Osteocyte (in vitro differentiated cells): ENCODE measurements around the gene FOLR3. TPM values are rescaled to one million over a fixed set of nuclear protein-coding genes. Genes with fewer than 3 reads are reported as not detected.
"Not testable (repeated sequence)": the region's sequence is repeated elsewhere in the genome, so short reads cannot be mapped to it uniquely, and the experiment has no call there.

Source experiments
- DNase-seq: peaks from one replicate; pipeline ENCODE4 v3.0.0; 2021; ENCODE audit warnings: mixed read lengths; ENCODE audit not compliant: unreplicated experiment; ENCODE audit errors: extremely low spot score
- H3K27ac Mint-ChIP-seq: one replicate; pipeline ENCODE4 v1.8.0; 2021; ENCODE audit warnings: mild to moderate bottlenecking, mixed read lengths; ENCODE audit not compliant: unreplicated experiment
- H3K27me3 Mint-ChIP-seq: one replicate; pipeline ENCODE4 v1.8.0; 2021; ENCODE audit warnings: mixed read lengths; ENCODE audit not compliant: unreplicated experiment
- H3K36me3 Mint-ChIP-seq: one replicate; pipeline ENCODE4 v1.8.0; 2021; ENCODE audit warnings: mixed read lengths; ENCODE audit not compliant: unreplicated experiment
- H3K4me1 Mint-ChIP-seq: one replicate; pipeline ENCODE4 v1.8.0; 2021; ENCODE audit warnings: mixed read lengths; ENCODE audit not compliant: unreplicated experiment
- H3K4me3 Mint-ChIP-seq: one replicate; pipeline ENCODE4 v1.8.0; 2021; ENCODE audit warnings: mild to moderate bottlenecking, moderate library complexity, mixed read lengths; ENCODE audit not compliant: unreplicated experiment
- H3K9me3 Mint-ChIP-seq: one replicate; pipeline ENCODE4 v1.8.0; 2021; ENCODE audit warnings: mixed read lengths; ENCODE audit not compliant: unreplicated experiment
- total RNA-seq: library from RNA; stranded (reverse); gene quantifications from 2 replicates; pipeline ENCODE4 v1.2.1, GENCODE V29; 2021
- TF ChIP-seq, protein P1 (sequence below): fragments of 200-600 bp; sonication (generic); IDR thresholded peaks from 2 replicates; pipeline ENCODE4 v1.5.0; 2021; ENCODE audit warnings: antibody characterized with exemption, mild to moderate bottlenecking, moderate library complexity

FOLR3 gene
- total RNA-seq, 1 donor from 2014 or later: not detected

DNA sequence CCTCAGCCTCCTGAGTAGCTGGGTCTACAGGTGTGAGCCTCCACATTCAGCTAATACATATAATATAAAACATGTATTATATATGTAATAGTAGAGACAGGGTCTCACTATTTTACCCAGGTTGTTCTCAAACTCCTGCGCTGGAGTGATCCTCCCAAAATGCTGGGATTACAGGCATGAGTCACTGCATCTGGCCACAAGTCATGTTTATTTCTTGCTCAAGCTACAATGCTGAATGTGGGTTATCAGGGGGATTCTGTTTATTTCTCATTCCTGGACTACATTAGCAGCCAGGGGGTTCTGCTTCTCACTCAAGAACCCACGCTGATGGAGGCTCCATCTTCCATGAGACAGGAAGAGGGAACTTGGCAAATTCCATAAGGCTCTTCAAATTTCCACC, 24.8 kb downstream of the FOLR3 start:
- H3K27me3 Mint-ChIP-seq: peaks cover 54% of the 10 kb centered on the region
- TF ChIP-seq, protein P1, sequence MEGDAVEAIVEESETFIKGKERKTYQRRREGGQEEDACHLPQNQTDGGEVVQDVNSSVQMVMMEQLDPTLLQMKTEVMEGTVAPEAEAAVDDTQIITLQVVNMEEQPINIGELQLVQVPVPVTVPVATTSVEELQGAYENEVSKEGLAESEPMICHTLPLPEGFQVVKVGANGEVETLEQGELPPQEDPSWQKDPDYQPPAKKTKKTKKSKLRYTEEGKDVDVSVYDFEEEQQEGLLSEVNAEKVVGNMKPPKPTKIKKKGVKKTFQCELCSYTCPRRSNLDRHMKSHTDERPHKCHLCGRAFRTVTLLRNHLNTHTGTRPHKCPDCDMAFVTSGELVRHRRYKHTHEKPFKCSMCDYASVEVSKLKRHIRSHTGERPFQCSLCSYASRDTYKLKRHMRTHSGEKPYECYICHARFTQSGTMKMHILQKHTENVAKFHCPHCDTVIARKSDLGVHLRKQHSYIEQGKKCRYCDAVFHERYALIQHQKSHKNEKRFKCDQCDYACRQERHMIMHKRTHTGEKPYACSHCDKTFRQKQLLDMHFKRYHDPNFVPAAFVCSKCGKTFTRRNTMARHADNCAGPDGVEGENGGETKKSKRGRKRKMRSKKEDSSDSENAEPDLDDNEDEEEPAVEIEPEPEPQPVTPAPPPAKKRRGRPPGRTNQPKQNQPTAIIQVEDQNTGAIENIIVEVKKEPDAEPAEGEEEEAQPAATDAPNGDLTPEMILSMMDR: no peak
- H3K9me3 Mint-ChIP-seq: no peaks in the 10 kb centered on the region
- DNase-seq: no peak
- no peak overlapping the region for H3K4me3 Mint-ChIP-seq
- no peaks in the 10 kb centered on the region for H3K4me1 Mint-ChIP-seq
- no peak overlapping the region for H3K27ac Mint-ChIP-seq
- H3K36me3 Mint-ChIP-seq: no peaks in the 10 kb centered on the region

DNA sequence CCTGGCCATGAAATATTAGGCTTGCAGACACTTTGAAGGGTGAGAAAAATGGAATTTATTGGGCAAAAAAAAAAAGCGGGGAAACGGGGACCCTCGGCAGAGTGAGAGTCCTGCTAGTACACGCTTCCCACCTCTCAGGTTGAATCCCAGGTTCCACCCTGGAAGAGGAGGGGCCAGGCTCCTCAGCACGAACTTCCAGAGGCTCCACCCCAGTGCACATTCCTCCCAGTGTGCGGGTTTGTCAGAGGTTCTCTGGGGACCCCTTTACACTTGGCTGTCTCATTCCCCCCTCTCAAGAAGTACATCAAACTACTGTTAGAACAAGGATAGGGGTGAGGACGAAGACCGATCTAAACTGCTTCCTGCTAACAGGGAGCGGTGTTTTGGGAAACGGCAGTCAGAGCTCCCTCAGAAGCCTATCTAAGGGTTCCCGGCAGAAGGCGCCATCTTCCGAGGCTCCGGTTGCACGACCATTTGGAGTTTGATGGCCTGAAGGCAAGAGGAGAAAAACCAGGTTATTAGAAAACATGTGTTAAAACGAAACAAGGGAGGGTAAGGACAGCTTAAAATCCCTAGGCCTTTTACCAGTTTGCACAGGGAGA, 27.5 kb downstream of the FOLR3 start:
- Mint-ChIP-seq H3K27ac (no peak overlapping the region), H3K4me1 (no peaks in the 10 kb centered on the region)
- TF ChIP-seq, protein P1: no peak

DNA sequence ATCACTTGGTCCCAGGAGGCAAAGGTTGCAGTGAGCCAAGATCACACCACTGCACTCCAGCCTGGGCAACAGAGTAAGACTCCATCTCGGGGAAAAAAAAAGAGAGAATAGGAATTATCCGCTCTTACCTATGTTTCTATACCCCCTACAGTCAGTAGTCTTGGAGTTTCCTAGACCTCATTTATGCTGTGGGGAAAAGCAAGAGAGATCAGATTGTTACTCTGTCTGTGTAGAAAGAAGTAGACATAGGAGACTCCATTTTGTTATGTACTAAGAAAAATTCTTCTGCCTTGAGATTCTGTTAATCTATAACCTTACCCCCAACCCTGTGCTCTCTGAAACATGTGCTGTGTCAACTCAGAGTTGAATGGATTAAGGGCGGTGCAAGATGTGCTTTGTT, 28.7 kb downstream of the FOLR3 start:
- peaks cover 56% of the 10 kb centered on the region for H3K27me3 Mint-ChIP-seq
- not testable (repeated sequence) for H3K4me1 Mint-ChIP-seq, H3K4me3 Mint-ChIP-seq, H3K36me3 Mint-ChIP-seq, DNase-seq, H3K27ac Mint-ChIP-seq, H3K9me3 Mint-ChIP-seq

More for the DNA sequence above, 27.5 kb downstream of the FOLR3 start:
- H3K9me3 Mint-ChIP-seq: no peaks in the 10 kb centered on the region
- H3K36me3 Mint-ChIP-seq: no peaks in the 10 kb centered on the region
- H3K4me3 Mint-ChIP-seq: no peak overlapping the region
- DNase-seq: no peak
- peaks cover 60% of the 10 kb centered on the region for H3K27me3 Mint-ChIP-seq

DNA sequence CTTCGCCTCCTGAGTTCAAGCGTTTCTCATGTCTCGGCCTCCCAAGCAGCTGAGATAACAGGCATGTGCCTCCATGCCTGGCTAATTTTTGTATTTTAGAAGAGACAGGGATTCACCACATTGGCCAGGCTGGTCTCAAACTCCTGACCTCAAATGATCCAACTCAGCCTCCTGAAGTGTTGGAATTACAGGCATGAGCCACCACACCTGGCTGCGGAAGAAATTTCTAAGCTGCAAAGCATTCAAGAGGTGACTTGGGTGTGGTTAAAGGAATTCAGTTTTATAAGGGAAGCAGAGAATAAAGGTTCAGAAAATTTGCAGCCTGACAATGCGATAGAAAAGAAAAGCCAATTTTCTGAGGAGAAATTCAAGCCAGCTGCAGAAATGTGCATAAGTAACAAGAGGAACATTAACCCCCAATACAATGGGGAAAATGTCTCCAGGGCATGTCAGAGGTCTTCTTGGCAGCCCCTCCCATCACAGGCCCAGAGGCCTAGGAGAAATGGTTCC, 33.6 kb downstream of the FOLR3 start:
- H3K4me1 Mint-ChIP-seq, DNase-seq, H3K27ac Mint-ChIP-seq, H3K9me3 Mint-ChIP-seq, H3K36me3 Mint-ChIP-seq, H3K4me3 Mint-ChIP-seq: not testable (repeated sequence)
- peaks cover 36% of the 10 kb centered on the region for H3K27me3 Mint-ChIP-seq

- H3K36me3 Mint-ChIP-seq, H3K9me3 Mint-ChIP-seq, H3K4me3 Mint-ChIP-seq, H3K27ac Mint-ChIP-seq, H3K4me1 Mint-ChIP-seq, DNase-seq: not testable (repeated sequence)
- peaks cover 35% of the 10 kb centered on the region for H3K27me3 Mint-ChIP-seq
These were observed 34.2 kb downstream of the FOLR3 start for GRCh38 chr11:72169754-72170153.

- not testable (repeated sequence) for H3K4me3 Mint-ChIP-seq, H3K27ac Mint-ChIP-seq, H3K9me3 Mint-ChIP-seq, DNase-seq, H3K4me1 Mint-ChIP-seq, H3K36me3 Mint-ChIP-seq
- peaks cover 29% of the 10 kb centered on the region for H3K27me3 Mint-ChIP-seq
These were observed 36.5 kb downstream of the FOLR3 start for GRCh38 chr11:72172043-72172442.

GRCh38 chr11:72173291-72173690, 37.8 kb downstream of the FOLR3 start:
- Mint-ChIP-seq H3K4me3 (no peak overlapping the region), H3K9me3 (no peaks in the 10 kb centered on the region), H3K27ac (no peak overlapping the region), H3K4me1 (no peaks in the 10 kb centered on the region), H3K27me3 (peaks cover 27% of the 10 kb centered on the region), H3K36me3 (no peaks in the 10 kb centered on the region)
- TF ChIP-seq, protein P1: no peak
- no peak for DNase-seq
